Measurements from ENCODE around the gene MYL12B. TPM values are rescaled to one million over a fixed set of nuclear protein-coding genes. Genes with fewer than 3 reads are reported as not detected.

Gene MYL12B
- total RNA-seq, 1 donor from 2014 or later: 185 TPM

GRCh38 chr18:3265564-3266033 is 3.7 kb downstream of the MYL12B start:
- H3K27me3 Mint-ChIP-seq: no peaks in the 10 kb centered on the region
- no peak for TF ChIP-seq CTCF (IDR thresholded peaks at IDR 0.05)
- intact Hi-C loops (cut with micrococcal nuclease): no loop called here
- peak overlapping the region; percentile 39 for H3K4me3 Mint-ChIP-seq
- H3K9me3 Mint-ChIP-seq: no peaks in the 10 kb centered on the region
- CTCF ChIA-PET: interaction anchor here (2.5 kb wide), 1 partner anchor 401 kb away, joined by 6 read pairs; no protein-coding TSS in a partner anchor
- peaks cover 13% of the 10 kb centered on the region for H3K36me3 Mint-ChIP-seq (ENCODE audit: low read depth)
- peaks cover 82% of the 10 kb centered on the region for H3K4me1 Mint-ChIP-seq
- DNase-seq (no peak), ATAC-seq (ENCODE audit: low read depth) (no peak)
- POLR2A ChIA-PET: interaction anchor here (0.6 to 2.3 kb wide), 2 partner anchors 17 to 18 kb away, joined by 4 to 6 read pairs; partner anchors contain the start of gene MYL12A
- H3K27ac Mint-ChIP-seq: peak overlapping the region; percentile 42

DNA sequence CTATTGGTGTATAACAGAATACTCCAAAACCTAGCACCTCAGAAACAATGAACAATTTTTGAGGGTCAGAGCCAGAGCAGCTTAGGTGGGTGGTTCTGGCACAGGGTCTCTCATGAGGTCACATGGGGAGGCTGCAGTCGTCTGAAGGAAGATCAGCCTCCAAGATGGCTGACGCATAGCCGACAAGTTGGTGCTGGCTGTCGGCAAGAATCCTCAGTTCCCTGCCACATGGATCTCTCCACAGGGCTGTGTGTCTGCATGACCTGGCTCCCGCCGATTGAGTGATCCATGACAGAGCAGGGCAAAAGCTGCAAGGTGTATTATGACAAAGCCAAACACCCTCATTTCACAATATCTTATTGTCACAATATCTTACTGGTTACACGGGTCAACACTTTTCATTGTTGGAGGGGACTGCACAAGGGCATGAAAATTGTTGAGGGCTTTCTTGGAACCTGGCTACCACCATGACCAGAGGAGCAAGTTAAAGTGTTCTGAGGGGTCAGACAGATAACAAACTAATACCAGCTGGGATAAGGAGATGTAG is 4.2 kb downstream of the MYL12B start:
- CTCF ChIA-PET: interaction anchor here (2.5 kb wide), 1 partner anchor 400 kb away, joined by 6 read pairs; no protein-coding TSS in a partner anchor

GRCh38 chr18:3268306-3268705 is 6.4 kb downstream of the MYL12B start:
- no peak overlapping the region for H3K4me3 Mint-ChIP-seq
- ATAC-seq (ENCODE audit: low read depth): no peak

More for the DNA sequence above, 4.2 kb downstream of the MYL12B start:
- Mint-ChIP-seq H3K27me3 (no peaks in the 10 kb centered on the region), H3K4me3 (peak overlapping the region; percentile 39), H3K36me3 (ENCODE audit: low read depth) (peaks cover 12% of the 10 kb centered on the region), H3K4me1 (peaks cover 82% of the 10 kb centered on the region), H3K27ac (peak overlapping the region; percentile 54), H3K9me3 (no peaks in the 10 kb centered on the region)
- no peak for TF ChIP-seq CTCF (IDR thresholded peaks at IDR 0.05)
- POLR2A ChIA-PET: interaction anchor here (0.6 to 2.3 kb wide), 3 partner anchors 18 to 270 kb away, joined by 3 to 6 read pairs (median 4); partner anchors contain the start of gene MYL12A
- intact Hi-C loops (cut with micrococcal nuclease): no loop called here
- DNase-seq (no peak), ATAC-seq (ENCODE audit: low read depth) (no peak)

DNA sequence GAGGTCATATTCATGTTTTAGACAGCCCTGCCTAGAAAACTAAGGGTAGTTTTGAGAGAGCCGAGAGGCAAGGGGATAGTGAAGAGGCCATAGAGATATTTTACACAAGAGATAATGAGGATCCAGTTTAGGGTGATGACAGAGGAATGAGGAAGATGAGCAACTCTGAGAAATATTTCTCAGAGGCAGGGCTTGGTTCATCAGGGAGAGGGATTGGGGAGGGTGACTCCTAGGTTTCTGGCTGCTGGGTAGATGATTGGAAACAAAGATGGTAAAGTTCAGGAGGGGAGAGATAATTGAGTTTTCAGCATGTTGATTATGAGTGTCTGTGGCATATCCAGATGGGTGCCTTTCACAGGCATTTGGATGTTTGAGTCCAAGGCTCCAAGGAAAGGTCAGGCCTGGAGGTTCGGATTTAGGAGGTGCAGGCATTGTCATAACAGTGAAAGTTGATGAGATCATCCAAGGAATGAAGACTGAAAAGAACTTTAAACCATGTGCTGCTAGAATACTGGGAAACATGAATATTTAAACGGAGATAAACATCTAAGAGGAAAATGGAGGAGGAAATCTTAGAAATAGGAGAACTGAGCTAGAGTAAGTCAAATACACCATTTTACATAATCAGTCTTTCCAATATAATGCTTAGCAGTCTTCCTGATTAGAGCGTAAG is 7.4 kb downstream of the MYL12B start:
- ATAC-seq (ENCODE audit: low read depth): no peak
- POLR2A ChIA-PET: interaction anchor here (1.0 kb wide), 1 partner anchor 8 kb away, joined by 4 read pairs; the partner anchor contains the start of gene MYL12B

More at GRCh38 chr18:3268306-3268705, 6.4 kb downstream of the MYL12B start:
- no peaks in the 10 kb centered on the region for H3K9me3 Mint-ChIP-seq
- H3K4me1 Mint-ChIP-seq: peaks cover 79% of the 10 kb centered on the region
- no peaks in the 10 kb centered on the region for H3K27me3 Mint-ChIP-seq
- ChIA-PET POLR2A (no interaction called here), CTCF (no interaction called here)
- H3K36me3 Mint-ChIP-seq (ENCODE audit: low read depth): peaks cover 15% of the 10 kb centered on the region
- peak overlapping the region; percentile 44 for H3K27ac Mint-ChIP-seq
- no peak for DNase-seq
- intact Hi-C loops (cut with micrococcal nuclease): no loop called here
- TF ChIP-seq CTCF (IDR thresholded peaks at IDR 0.05): no peak

More for the DNA sequence above, 7.4 kb downstream of the MYL12B start:
- Mint-ChIP-seq H3K36me3 (ENCODE audit: low read depth) (peaks cover 26% of the 10 kb centered on the region), H3K27me3 (no peaks in the 10 kb centered on the region), H3K4me1 (peaks cover 69% of the 10 kb centered on the region), H3K9me3 (no peaks in the 10 kb centered on the region), H3K4me3 (no peak overlapping the region), H3K27ac (peak overlapping the region; percentile 0)
- intact Hi-C loops (cut with micrococcal nuclease): no loop called here
- no peak for DNase-seq
- CTCF ChIA-PET: no interaction called here
- TF ChIP-seq CTCF (IDR thresholded peaks at IDR 0.05): no peak
